Left ventricle myocardium inferior (tissue), 1 donor: ENCODE results near the gene LRP2. TPM values are rescaled to one million over a fixed set of nuclear protein-coding genes. Genes with fewer than 3 reads are reported as not detected.

ENCODE experiments used
- DNase-seq: peaks from one replicate; pipeline ENCODE4 v3.0.0-alpha.2; 2020
- H3K27ac ChIP-seq: fragments of 200-600 bp; replicated peaks from 2 replicates; pipeline ENCODE4 v1.8.0; 2021
- H3K27me3 ChIP-seq: fragments of 200-600 bp; 2 replicates; pipeline ENCODE4 v1.8.0; 2021; ENCODE audit warnings: low read depth
- H3K36me3 ChIP-seq: fragments of 200-600 bp; 2 replicates; pipeline ENCODE4 v1.8.0; 2021
- H3K4me1 ChIP-seq: fragments of 200-600 bp; 2 replicates; pipeline ENCODE4 v1.8.0; 2021
- H3K4me3 ChIP-seq: fragments of 200-600 bp; 2 replicates; pipeline ENCODE4 v1.8.0; 2021; ENCODE audit warnings: mild to moderate bottlenecking, moderate library complexity
- H3K9me3 ChIP-seq: fragments of 200-600 bp; replicated peaks from 2 replicates; pipeline ENCODE4 v1.8.0; 2021
- intact Hi-C: fragments of 100-400 bp; cut with micrococcal nuclease; formaldehyde crosslinking; loops from one replicate; pipeline ENCODE4 v1.11.0; 2022
- total RNA-seq: library from RNA; stranded (reverse); fragmentation: NEBNext Ultra II Directional; extraction: Animal tissue kit (Norgen Biotek cat#: 25700); gene quantifications from one replicate; pipeline ENCODE4 v1.2.1, GENCODE V29; 2021
- TF ChIP-seq, protein P1 (sequence below): fragments of 200-600 bp; IDR thresholded peaks from 2 replicates; pipeline ENCODE4 v1.8.0; 2021; ENCODE audit warnings: antibody characterized with exemption, mild to moderate bottlenecking, borderline replicate concordance
- donor health status: DM: no; HTN: yes; CAD: no; lungs with severe emphysema.

Gene LRP2
- total RNA-seq, 1 donor from 2014 or later, result 0.05 TPM

DNA sequence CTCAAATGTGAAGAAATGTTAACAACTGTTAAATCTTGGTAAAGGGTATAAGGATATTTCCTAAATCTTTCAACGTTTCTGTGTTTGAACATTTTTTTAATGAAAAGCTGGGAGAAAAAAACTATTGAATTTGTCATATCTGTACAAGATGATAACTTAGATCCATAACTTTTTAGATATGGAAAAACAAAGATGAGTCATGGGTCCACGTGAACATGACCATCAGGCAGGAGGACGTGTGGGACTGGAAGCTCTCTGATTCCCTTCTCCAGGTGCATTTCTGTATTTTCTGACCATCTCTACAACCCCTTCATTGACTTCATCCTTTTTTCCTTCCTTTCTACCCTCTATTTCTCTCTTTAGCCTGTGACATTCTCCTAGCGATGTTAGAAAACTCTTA lies 151.4 kb downstream of the LRP2 start:
- intact Hi-C loops, result no loop called here

DNA sequence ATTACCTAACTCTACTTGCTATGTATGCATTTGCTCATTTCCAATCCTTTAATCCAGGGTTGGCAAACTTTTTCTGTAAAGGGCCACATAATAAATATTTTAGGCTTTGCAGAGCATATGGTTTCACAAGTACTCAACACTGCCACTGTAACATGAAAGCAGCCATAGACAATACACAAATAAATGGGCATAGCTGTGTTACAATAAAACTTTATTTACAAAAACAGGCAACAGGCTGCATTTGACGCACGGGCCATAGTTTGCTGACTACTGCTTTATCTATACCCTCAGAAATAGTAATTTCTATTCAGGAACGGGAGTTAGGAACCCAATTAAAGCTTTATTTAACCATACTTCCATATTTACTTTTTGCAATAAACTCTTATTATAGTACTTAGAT lies 154.3 kb downstream of the LRP2 start:
- Histone ChIP-seq H3K27me3 (no peaks in the 10 kb centered on the region), H3K4me3 (no peak overlapping the region), H3K36me3 (no peaks in the 10 kb centered on the region), H3K27ac (no peak overlapping the region), H3K9me3 (no peaks in the 10 kb centered on the region), H3K4me1 (no peaks in the 10 kb centered on the region)
- no peak for DNase-seq
- TF ChIP-seq, protein P1, sequence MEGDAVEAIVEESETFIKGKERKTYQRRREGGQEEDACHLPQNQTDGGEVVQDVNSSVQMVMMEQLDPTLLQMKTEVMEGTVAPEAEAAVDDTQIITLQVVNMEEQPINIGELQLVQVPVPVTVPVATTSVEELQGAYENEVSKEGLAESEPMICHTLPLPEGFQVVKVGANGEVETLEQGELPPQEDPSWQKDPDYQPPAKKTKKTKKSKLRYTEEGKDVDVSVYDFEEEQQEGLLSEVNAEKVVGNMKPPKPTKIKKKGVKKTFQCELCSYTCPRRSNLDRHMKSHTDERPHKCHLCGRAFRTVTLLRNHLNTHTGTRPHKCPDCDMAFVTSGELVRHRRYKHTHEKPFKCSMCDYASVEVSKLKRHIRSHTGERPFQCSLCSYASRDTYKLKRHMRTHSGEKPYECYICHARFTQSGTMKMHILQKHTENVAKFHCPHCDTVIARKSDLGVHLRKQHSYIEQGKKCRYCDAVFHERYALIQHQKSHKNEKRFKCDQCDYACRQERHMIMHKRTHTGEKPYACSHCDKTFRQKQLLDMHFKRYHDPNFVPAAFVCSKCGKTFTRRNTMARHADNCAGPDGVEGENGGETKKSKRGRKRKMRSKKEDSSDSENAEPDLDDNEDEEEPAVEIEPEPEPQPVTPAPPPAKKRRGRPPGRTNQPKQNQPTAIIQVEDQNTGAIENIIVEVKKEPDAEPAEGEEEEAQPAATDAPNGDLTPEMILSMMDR, result no peak
- intact Hi-C loops, result no loop called here

More for the DNA sequence above, 151.4 kb downstream of the LRP2 start:
- no peak for DNase-seq
- TF ChIP-seq, protein P1, result no peak
- H3K9me3 ChIP-seq, result no peaks in the 10 kb centered on the region
- no peaks in the 10 kb centered on the region for H3K27me3 ChIP-seq
- no peaks in the 10 kb centered on the region for H3K4me1 ChIP-seq
- no peak overlapping the region for H3K27ac ChIP-seq
- H3K36me3 ChIP-seq, result no peaks in the 10 kb centered on the region
- no peak overlapping the region for H3K4me3 ChIP-seq

DNA sequence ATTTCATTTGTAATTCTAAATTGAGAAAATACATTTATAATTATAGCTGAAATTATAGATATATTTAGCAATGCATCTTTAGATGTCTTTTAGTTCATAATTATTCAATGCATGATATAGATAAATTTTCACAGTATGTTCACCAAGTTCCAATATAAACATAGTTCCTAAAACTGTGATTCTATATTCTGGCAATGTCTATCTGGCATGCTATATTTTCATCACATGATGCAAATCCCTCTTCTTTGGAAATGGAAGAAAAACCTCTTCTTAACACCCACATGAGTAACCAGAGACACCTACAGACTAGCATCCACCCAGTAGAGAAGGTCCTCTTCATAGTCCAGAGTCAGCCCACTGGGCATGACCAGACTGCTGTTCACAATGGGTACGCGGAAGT lies 157.2 kb downstream of the LRP2 start:
- no peak for DNase-seq
- Histone ChIP-seq H3K4me3 (no peak overlapping the region), H3K9me3 (no peaks in the 10 kb centered on the region), H3K36me3 (no peaks in the 10 kb centered on the region), H3K4me1 (no peaks in the 10 kb centered on the region), H3K27ac (no peak overlapping the region), H3K27me3 (no peaks in the 10 kb centered on the region)
- TF ChIP-seq, protein P1, result no peak
- intact Hi-C loops, result no loop called here

DNA sequence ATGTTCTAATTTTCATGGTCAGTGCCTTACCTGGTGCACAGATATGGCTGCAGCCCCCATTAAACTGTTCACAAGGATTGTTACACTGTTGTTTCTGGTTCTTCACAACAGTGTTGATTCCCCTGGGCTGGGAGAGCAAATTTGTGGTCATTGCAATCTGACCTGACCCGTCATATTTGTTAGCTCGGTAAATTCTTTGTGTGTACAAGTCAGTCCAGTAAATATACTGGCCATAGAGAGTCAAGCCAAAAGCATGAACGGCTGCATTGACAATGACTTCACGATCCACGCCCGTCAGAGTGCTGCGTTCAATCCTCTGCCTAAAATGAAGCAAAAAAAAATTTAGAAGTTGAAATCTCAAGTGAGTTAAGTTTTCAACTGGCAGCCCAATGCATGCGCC lies 158.4 kb downstream of the LRP2 start:
- no peaks in the 10 kb centered on the region for H3K4me1 ChIP-seq
- TF ChIP-seq, protein P1, result no peak
- no peaks in the 10 kb centered on the region for H3K9me3 ChIP-seq
- H3K36me3 ChIP-seq, result no peaks in the 10 kb centered on the region
- intact Hi-C loops, result no loop called here
- no peak overlapping the region for H3K4me3 ChIP-seq
- no peak for DNase-seq
- no peak overlapping the region for H3K27ac ChIP-seq
- no peaks in the 10 kb centered on the region for H3K27me3 ChIP-seq

DNA sequence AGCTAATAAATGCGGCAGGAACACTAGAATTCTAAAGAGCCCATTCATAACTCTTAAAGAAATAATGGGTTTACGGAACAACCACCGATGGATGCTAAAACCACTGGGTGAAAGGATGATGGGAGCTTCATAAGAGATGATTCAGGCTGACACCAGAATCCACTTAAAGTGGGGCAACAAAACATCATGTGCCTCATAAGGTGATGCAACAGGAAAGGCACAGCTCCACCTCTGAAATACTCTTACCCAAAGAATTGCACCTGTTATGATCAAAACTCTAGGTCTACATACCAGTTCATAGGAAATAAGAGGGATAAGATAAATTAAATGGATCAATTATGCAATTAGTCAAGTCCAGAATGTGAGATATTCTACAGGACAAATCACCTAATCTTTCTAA lies 161.6 kb downstream of the LRP2 start:
- H3K9me3 ChIP-seq, result no peaks in the 10 kb centered on the region
- DNase-seq, result no peak
- no peak overlapping the region for H3K27ac ChIP-seq
- intact Hi-C loops, result no loop called here
- TF ChIP-seq, protein P1, result no peak
- no peaks in the 10 kb centered on the region for H3K4me1 ChIP-seq
- peaks cover 5% of the 10 kb centered on the region for H3K27me3 ChIP-seq
- H3K36me3 ChIP-seq, result no peaks in the 10 kb centered on the region
- H3K4me3 ChIP-seq, result no peak overlapping the region

- Histone ChIP-seq H3K27me3 (peaks cover 2% of the 10 kb centered on the region), H3K4me1 (no peaks in the 10 kb centered on the region), H3K9me3 (no peaks in the 10 kb centered on the region), H3K36me3 (no peaks in the 10 kb centered on the region), H3K27ac (no peak overlapping the region), H3K4me3 (no peak overlapping the region)
- TF ChIP-seq, protein P1, result no peak
- no peak for DNase-seq
- intact Hi-C loops, result no loop called here
These were observed 168.7 kb downstream of the LRP2 start for GRCh38 chr2:169193618-169194017.
